ENCODE measurements around the gene OLFML2B. TPM values are rescaled to one million over a fixed set of nuclear protein-coding genes. Genes with fewer than 3 reads are reported as not detected.

OLFML2B gene
- total RNA-seq, 1 donor from 2014 or later = not detected

DNA sequence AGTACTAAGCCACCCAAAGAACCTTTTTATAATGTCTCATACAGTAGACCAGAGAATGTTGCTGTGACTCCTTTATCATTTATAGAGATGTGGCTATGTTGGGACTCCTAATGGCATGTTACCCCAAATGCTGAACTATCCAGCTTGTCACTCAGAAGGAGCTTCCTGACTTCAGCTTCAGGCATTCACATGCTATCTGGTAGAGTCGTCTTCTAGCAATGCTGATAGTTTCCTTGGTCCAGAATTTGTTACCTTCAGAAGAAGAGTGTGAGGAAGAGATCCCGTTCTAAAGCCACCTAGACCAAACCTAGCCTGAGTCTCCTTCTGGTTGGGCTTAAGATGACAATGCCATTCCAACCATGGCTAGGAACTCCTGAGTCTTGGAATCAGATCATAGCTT, 68.1 kb downstream of the OLFML2B start:
- peaks cover 17% of the 10 kb centered on the region for H3K4me1 Mint-ChIP-seq (ENCODE audit: low read depth)
- H3K27ac Mint-ChIP-seq = no peak overlapping the region
- DNase-seq (ENCODE audit: low spot score) = no peak
- H3K27me3 Mint-ChIP-seq (ENCODE audit: insufficient read depth) = no peaks in the 10 kb centered on the region
- intact Hi-C loops (cut with micrococcal nuclease) = no loop called here
- peaks cover 15% of the 10 kb centered on the region for H3K36me3 Mint-ChIP-seq (ENCODE audit: low read depth)
- H3K4me3 Mint-ChIP-seq = no peak overlapping the region
- H3K9me3 Mint-ChIP-seq = no peaks in the 10 kb centered on the region

GRCh38 chr1:161954466-161954865, 69.2 kb downstream of the OLFML2B start:
- H3K27me3 Mint-ChIP-seq (ENCODE audit: insufficient read depth) = no peaks in the 10 kb centered on the region
- no peaks in the 10 kb centered on the region for H3K9me3 Mint-ChIP-seq
- no peak overlapping the region for H3K27ac Mint-ChIP-seq
- DNase-seq (ENCODE audit: low spot score) = no peak
- peaks cover 12% of the 10 kb centered on the region for H3K4me1 Mint-ChIP-seq (ENCODE audit: low read depth)
- peaks cover 13% of the 10 kb centered on the region for H3K36me3 Mint-ChIP-seq (ENCODE audit: low read depth)
- intact Hi-C loops (cut with micrococcal nuclease) = no loop called here
- no peak overlapping the region for H3K4me3 Mint-ChIP-seq

GRCh38 chr1:161954050-161954449, 69.6 kb downstream of the OLFML2B start:
- H3K4me1 Mint-ChIP-seq (ENCODE audit: low read depth) = peaks cover 12% of the 10 kb centered on the region
- no peak for DNase-seq (ENCODE audit: low spot score)
- H3K27ac Mint-ChIP-seq = no peak overlapping the region
- intact Hi-C loops (cut with micrococcal nuclease) = no loop called here
- no peak overlapping the region for H3K4me3 Mint-ChIP-seq
- H3K27me3 Mint-ChIP-seq (ENCODE audit: insufficient read depth) = no peaks in the 10 kb centered on the region
- H3K9me3 Mint-ChIP-seq = no peaks in the 10 kb centered on the region
- peaks cover 11% of the 10 kb centered on the region for H3K36me3 Mint-ChIP-seq (ENCODE audit: low read depth)

- peaks cover 5% of the 10 kb centered on the region for H3K36me3 Mint-ChIP-seq (ENCODE audit: low read depth)
- DNase-seq (ENCODE audit: low spot score) = no peak
- intact Hi-C loops (cut with micrococcal nuclease) = no loop called here
- no peak overlapping the region for H3K4me3 Mint-ChIP-seq
- peaks cover 12% of the 10 kb centered on the region for H3K4me1 Mint-ChIP-seq (ENCODE audit: low read depth)
- H3K27me3 Mint-ChIP-seq (ENCODE audit: insufficient read depth) = no peaks in the 10 kb centered on the region
- H3K27ac Mint-ChIP-seq = no peak overlapping the region
- H3K9me3 Mint-ChIP-seq = no peaks in the 10 kb centered on the region
These were observed 70.3 kb downstream of the OLFML2B start for GRCh38 chr1:161953256-161953920.

- Mint-ChIP-seq H3K9me3 (no peaks in the 10 kb centered on the region), H3K4me1 (ENCODE audit: low read depth) (peaks cover 12% of the 10 kb centered on the region), H3K27me3 (ENCODE audit: insufficient read depth) (no peaks in the 10 kb centered on the region), H3K36me3 (ENCODE audit: low read depth) (peaks cover 5% of the 10 kb centered on the region), H3K27ac (no peak overlapping the region), H3K4me3 (no peak overlapping the region)
- DNase-seq (ENCODE audit: low spot score) = no peak
- intact Hi-C loops (cut with micrococcal nuclease) = no loop called here
These were observed 71.0 kb downstream of the OLFML2B start for GRCh38 chr1:161952607-161953172.

- no peak for DNase-seq (ENCODE audit: low spot score)
- H3K4me3 Mint-ChIP-seq = no peak overlapping the region
- H3K27ac Mint-ChIP-seq = no peak overlapping the region
- peaks cover 12% of the 10 kb centered on the region for H3K4me1 Mint-ChIP-seq (ENCODE audit: low read depth)
- peaks cover 10% of the 10 kb centered on the region for H3K36me3 Mint-ChIP-seq (ENCODE audit: low read depth)
- no peaks in the 10 kb centered on the region for H3K9me3 Mint-ChIP-seq
- no peaks in the 10 kb centered on the region for H3K27me3 Mint-ChIP-seq (ENCODE audit: insufficient read depth)
- intact Hi-C loops (cut with micrococcal nuclease) = no loop called here
These were observed 72.0 kb downstream of the OLFML2B start for GRCh38 chr1:161951646-161952045.

DNA sequence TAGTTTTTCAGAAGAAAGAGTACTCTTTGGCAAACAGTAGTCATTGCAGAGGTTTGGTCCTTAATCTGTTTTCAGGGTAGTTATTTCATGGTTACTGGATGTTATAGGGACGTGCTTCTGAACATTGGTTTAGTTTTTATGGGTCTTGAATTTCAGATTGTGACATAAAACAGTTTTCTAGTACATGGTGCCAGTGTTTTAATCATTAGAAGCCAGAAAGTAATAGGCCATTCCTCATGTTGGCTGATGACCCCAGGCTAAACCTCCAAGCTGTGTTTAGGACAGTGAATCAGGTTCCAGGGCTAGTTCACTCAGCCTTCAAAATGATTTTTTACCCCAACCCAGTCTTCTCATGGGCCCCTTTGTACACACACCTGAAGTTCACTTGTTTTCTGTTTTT, 73.3 kb downstream of the OLFML2B start:
- H3K4me3 Mint-ChIP-seq = no peak overlapping the region
- intact Hi-C loops (cut with micrococcal nuclease) = no loop called here
- H3K27me3 Mint-ChIP-seq (ENCODE audit: insufficient read depth) = no peaks in the 10 kb centered on the region
- peaks cover 12% of the 10 kb centered on the region for H3K4me1 Mint-ChIP-seq (ENCODE audit: low read depth)
- DNase-seq (ENCODE audit: low spot score) = no peak
- H3K9me3 Mint-ChIP-seq = no peaks in the 10 kb centered on the region
- peaks cover 10% of the 10 kb centered on the region for H3K36me3 Mint-ChIP-seq (ENCODE audit: low read depth)
- no peak overlapping the region for H3K27ac Mint-ChIP-seq

GRCh38 chr1:161949548-161949947, 74.1 kb downstream of the OLFML2B start:
- peaks cover 7% of the 10 kb centered on the region for H3K36me3 Mint-ChIP-seq (ENCODE audit: low read depth)
- no peak for DNase-seq (ENCODE audit: low spot score)
- peaks cover 12% of the 10 kb centered on the region for H3K4me1 Mint-ChIP-seq (ENCODE audit: low read depth)
- H3K27me3 Mint-ChIP-seq (ENCODE audit: insufficient read depth) = no peaks in the 10 kb centered on the region
- H3K9me3 Mint-ChIP-seq = no peaks in the 10 kb centered on the region
- no peak overlapping the region for H3K4me3 Mint-ChIP-seq
- H3K27ac Mint-ChIP-seq = no peak overlapping the region
- intact Hi-C loops (cut with micrococcal nuclease) = no loop called here

- intact Hi-C loops (cut with micrococcal nuclease) = no loop called here
- Mint-ChIP-seq H3K4me3 (no peak overlapping the region), H3K27ac (no peak overlapping the region), H3K9me3 (no peaks in the 10 kb centered on the region), H3K4me1 (ENCODE audit: low read depth) (peaks cover 3% of the 10 kb centered on the region), H3K36me3 (ENCODE audit: low read depth) (peaks cover 10% of the 10 kb centered on the region), H3K27me3 (ENCODE audit: insufficient read depth) (no peaks in the 10 kb centered on the region)
- DNase-seq (ENCODE audit: low spot score) = no peak
These were observed 75.2 kb downstream of the OLFML2B start for GRCh38 chr1:161948435-161948834.

- Mint-ChIP-seq H3K36me3 (ENCODE audit: low read depth) (peaks cover 16% of the 10 kb centered on the region), H3K9me3 (no peaks in the 10 kb centered on the region), H3K27me3 (ENCODE audit: insufficient read depth) (no peaks in the 10 kb centered on the region), H3K27ac (no peak overlapping the region), H3K4me3 (no peak overlapping the region), H3K4me1 (ENCODE audit: low read depth) (no peaks in the 10 kb centered on the region)
- intact Hi-C loops (cut with micrococcal nuclease) = no loop called here
- no peak for DNase-seq (ENCODE audit: low spot score)
These were observed 77.3 kb downstream of the OLFML2B start for GRCh38 chr1:161946071-161946987.

GRCh38 chr1:161945306-161946060, 78.2 kb downstream of the OLFML2B start:
- H3K9me3 Mint-ChIP-seq = no peaks in the 10 kb centered on the region
- intact Hi-C loops (cut with micrococcal nuclease) = no loop called here
- H3K4me3 Mint-ChIP-seq = no peak overlapping the region
- peaks cover 16% of the 10 kb centered on the region for H3K36me3 Mint-ChIP-seq (ENCODE audit: low read depth)
- no peaks in the 10 kb centered on the region for H3K4me1 Mint-ChIP-seq (ENCODE audit: low read depth)
- no peak overlapping the region for H3K27ac Mint-ChIP-seq
- no peaks in the 10 kb centered on the region for H3K27me3 Mint-ChIP-seq (ENCODE audit: insufficient read depth)
- DNase-seq (ENCODE audit: low spot score) = no peak

- intact Hi-C loops (cut with micrococcal nuclease) = no loop called here
- peaks cover 16% of the 10 kb centered on the region for H3K36me3 Mint-ChIP-seq (ENCODE audit: low read depth)
These were observed 79.3 kb downstream of the OLFML2B start for GRCh38 chr1:161944381-161944780.

More at GRCh38 chr1:161944381-161944780, 79.3 kb downstream of the OLFML2B start:
- H3K9me3 Mint-ChIP-seq = no peaks in the 10 kb centered on the region
- H3K4me3 Mint-ChIP-seq = no peak overlapping the region
- H3K27ac Mint-ChIP-seq = no peak overlapping the region
- H3K4me1 Mint-ChIP-seq (ENCODE audit: low read depth) = no peaks in the 10 kb centered on the region
- H3K27me3 Mint-ChIP-seq (ENCODE audit: insufficient read depth) = no peaks in the 10 kb centered on the region
- DNase-seq (ENCODE audit: low spot score) = no peak
